DOHH2 (cell line): ENCODE data around the gene LECT2.

ENCODE experiments used
- EZH2phosphoT487 ChIP-seq: fragments of 200-600 bp; sonication (generic); IDR thresholded peaks from 2 replicates; pipeline ENCODE4 v1.6.1; 2017; ENCODE audit warnings: borderline replicate concordance, mild to moderate bottlenecking, antibody characterized with exemption, low read length, moderate library complexity, mixed read lengths
- TF ChIP-seq, protein P1 (sequence below): fragments of 200-600 bp; sonication (generic); IDR thresholded peaks from one replicate; pipeline ENCODE4 v1.5.1; 2014; ENCODE audit warnings: antibody characterized with exemption, mild to moderate bottlenecking, low read depth, low read length; ENCODE audit not compliant: poor library complexity, severe bottlenecking

DNA sequence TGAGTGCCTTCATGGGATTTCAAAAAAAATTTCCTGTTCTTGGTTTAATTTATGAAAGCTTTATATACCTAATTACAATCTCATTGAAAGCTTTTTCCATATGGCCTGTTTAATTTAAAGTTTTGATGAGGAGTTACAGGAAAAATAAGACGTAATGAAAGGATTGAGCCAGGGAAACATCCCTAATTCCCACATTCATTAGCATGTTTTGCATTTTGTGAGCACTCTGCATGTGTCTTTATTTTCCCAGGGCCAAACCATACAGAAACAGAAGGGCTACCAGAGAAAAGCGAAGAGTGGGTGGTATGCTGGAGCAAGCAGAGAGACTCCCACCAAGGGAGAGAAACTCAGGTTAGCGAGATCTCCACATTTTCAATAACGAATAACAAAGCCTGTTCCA, 20.3 kb upstream of the LECT2 start:
- TF ChIP-seq, protein P1, sequence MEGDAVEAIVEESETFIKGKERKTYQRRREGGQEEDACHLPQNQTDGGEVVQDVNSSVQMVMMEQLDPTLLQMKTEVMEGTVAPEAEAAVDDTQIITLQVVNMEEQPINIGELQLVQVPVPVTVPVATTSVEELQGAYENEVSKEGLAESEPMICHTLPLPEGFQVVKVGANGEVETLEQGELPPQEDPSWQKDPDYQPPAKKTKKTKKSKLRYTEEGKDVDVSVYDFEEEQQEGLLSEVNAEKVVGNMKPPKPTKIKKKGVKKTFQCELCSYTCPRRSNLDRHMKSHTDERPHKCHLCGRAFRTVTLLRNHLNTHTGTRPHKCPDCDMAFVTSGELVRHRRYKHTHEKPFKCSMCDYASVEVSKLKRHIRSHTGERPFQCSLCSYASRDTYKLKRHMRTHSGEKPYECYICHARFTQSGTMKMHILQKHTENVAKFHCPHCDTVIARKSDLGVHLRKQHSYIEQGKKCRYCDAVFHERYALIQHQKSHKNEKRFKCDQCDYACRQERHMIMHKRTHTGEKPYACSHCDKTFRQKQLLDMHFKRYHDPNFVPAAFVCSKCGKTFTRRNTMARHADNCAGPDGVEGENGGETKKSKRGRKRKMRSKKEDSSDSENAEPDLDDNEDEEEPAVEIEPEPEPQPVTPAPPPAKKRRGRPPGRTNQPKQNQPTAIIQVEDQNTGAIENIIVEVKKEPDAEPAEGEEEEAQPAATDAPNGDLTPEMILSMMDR = no peak
- no peak for TF ChIP-seq EZH2phosphoT487
